ENCODE measurements around the gene CELSR1. TPM values are rescaled to one million over a fixed set of nuclear protein-coding genes. Genes with fewer than 3 reads are reported as not detected.

The CELSR1 gene
- total RNA-seq, 1 experiment from 2014 or later = 22.6 TPM

DNA sequence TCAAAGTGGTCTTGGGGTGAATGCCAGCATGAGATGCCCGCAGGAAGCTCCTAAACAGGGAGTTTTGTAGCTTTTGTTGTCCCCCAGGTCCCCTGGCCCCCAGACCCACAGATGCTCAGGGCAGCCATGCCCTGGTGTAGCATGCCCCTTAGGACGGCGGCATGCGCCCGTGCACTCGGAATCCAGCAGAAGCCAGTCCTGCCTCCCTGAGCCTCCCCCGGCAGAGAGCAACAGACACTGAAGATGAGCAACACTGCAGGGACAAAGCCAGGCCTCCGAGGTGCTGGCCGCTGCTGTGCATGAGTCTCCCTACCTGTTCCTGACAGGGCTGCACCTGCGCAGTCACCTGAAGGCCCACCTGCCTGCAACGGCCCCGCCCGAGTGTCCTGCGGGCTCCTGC is 142.8 kb downstream of the CELSR1 start:
- no peak overlapping the region for H2BK20ac ChIP-seq (ENCODE audit: low read depth, low read length, poor library complexity, severe bottlenecking)
- H3K4me2 ChIP-seq (ENCODE audit: insufficient read depth, insufficient read length, low read length) = no peak overlapping the region
- no peak overlapping the region for H3K4me3 Mint-ChIP-seq
- H2BK15ac ChIP-seq (ENCODE audit: low read depth, low read length) = no peak overlapping the region
- no peak overlapping the region for H2AK5ac ChIP-seq (ENCODE audit: insufficient read length, low read length)
- no peaks in the 10 kb centered on the region for H3K79me1 ChIP-seq (ENCODE audit: insufficient read depth, low read depth, low read length, poor library complexity, severe bottlenecking)
- H3K4me1 ChIP-seq (ENCODE audit: insufficient read depth, low read length) = no peaks in the 10 kb centered on the region
- no peak overlapping the region for H3K27ac ChIP-seq (ENCODE audit: insufficient read length, low read depth, low read length)
- H3T11ph ChIP-seq (ENCODE audit: low read length) = no peak overlapping the region
- WGBS (ENCODE audit: extremely low coverage, insufficient read length, low lambda C conversion rate) = no CpG with 5 or more reads among the region's 14 CpGs
- H3K9me3 Mint-ChIP-seq = no peaks in the 10 kb centered on the region
- no peak overlapping the region for H2BK12ac ChIP-seq (ENCODE audit: insufficient read length, low read depth, low read length)
- H3K27me3 Mint-ChIP-seq (ENCODE audit: low read depth) = no peaks in the 10 kb centered on the region
- no peak overlapping the region for H3K9ac ChIP-seq (ENCODE audit: extremely low read depth, insufficient read length, low read length)
- H3K23ac ChIP-seq (ENCODE audit: insufficient read length, low read depth, low read length) = no peak overlapping the region
- TF ChIP-seq, protein P1, sequence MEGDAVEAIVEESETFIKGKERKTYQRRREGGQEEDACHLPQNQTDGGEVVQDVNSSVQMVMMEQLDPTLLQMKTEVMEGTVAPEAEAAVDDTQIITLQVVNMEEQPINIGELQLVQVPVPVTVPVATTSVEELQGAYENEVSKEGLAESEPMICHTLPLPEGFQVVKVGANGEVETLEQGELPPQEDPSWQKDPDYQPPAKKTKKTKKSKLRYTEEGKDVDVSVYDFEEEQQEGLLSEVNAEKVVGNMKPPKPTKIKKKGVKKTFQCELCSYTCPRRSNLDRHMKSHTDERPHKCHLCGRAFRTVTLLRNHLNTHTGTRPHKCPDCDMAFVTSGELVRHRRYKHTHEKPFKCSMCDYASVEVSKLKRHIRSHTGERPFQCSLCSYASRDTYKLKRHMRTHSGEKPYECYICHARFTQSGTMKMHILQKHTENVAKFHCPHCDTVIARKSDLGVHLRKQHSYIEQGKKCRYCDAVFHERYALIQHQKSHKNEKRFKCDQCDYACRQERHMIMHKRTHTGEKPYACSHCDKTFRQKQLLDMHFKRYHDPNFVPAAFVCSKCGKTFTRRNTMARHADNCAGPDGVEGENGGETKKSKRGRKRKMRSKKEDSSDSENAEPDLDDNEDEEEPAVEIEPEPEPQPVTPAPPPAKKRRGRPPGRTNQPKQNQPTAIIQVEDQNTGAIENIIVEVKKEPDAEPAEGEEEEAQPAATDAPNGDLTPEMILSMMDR (conservative IDR thresholded peaks at IDR 0.05) = no peak
- no peaks in the 10 kb centered on the region for H3K27me3 ChIP-seq (ENCODE audit: insufficient read depth, low read length)
- H3K36me3 Mint-ChIP-seq (ENCODE audit: insufficient read depth in 1 of 3, low read depth in 3 of 3) = peaks cover 1 to 22% (median 14%) of the 10 kb centered on the region in 3 experiments; a peak in 4 of 7 replicates
- DNase-seq = no peak
- no peak overlapping the region for H3K56ac ChIP-seq (ENCODE audit: insufficient read length, low read depth, low read length)
- no peaks in the 10 kb centered on the region for H3K23me2 ChIP-seq (ENCODE audit: insufficient read length, low read depth, low read length, poor library complexity, severe bottlenecking)
- no peak overlapping the region for H4K5ac ChIP-seq (ENCODE audit: insufficient read length, low read depth, low read length)
- H4K8ac ChIP-seq (replicated peaks; ENCODE audit: insufficient read length, low read depth, low read length) = no peak overlapping the region
- no peak overlapping the region; a peak in 1 of 7 replicates for H3K27ac Mint-ChIP-seq
- H3K14ac ChIP-seq (ENCODE audit: insufficient read depth, low read length) = no peak overlapping the region
- no peaks in the 10 kb centered on the region for H3K79me2 ChIP-seq (ENCODE audit: insufficient read depth, low read length)
- no peak overlapping the region for H3K18ac ChIP-seq (ENCODE audit: insufficient read length, low read depth, low read length)
- no peak overlapping the region for H4K91ac ChIP-seq (ENCODE audit: insufficient read length, low read depth, low read length)
- H3K9me3 ChIP-seq (ENCODE audit: control insufficient read depth, low read depth, low read length) = no peaks in the 10 kb centered on the region
- no peak overlapping the region for H2BK5ac ChIP-seq (ENCODE audit: insufficient read length, low read length)
- no peak overlapping the region for H2BK120ac ChIP-seq (ENCODE audit: low read depth, low read length, poor library complexity, severe bottlenecking)
- peaks cover 2 to 6% of the 10 kb centered on the region in 2 experiments; a peak in 3 of 4 replicates for H3K4me1 Mint-ChIP-seq
- no peaks in the 10 kb centered on the region for H4K20me1 ChIP-seq (ENCODE audit: control insufficient read depth, insufficient read depth, insufficient read length)
- no peak overlapping the region for H3K4ac ChIP-seq (ENCODE audit: low read depth, low read length)
- no peak overlapping the region for H2AFZ ChIP-seq (ENCODE audit: low read length)

Data from H9 (cell line).